ENCODE results near the gene DUSP12.

DNA sequence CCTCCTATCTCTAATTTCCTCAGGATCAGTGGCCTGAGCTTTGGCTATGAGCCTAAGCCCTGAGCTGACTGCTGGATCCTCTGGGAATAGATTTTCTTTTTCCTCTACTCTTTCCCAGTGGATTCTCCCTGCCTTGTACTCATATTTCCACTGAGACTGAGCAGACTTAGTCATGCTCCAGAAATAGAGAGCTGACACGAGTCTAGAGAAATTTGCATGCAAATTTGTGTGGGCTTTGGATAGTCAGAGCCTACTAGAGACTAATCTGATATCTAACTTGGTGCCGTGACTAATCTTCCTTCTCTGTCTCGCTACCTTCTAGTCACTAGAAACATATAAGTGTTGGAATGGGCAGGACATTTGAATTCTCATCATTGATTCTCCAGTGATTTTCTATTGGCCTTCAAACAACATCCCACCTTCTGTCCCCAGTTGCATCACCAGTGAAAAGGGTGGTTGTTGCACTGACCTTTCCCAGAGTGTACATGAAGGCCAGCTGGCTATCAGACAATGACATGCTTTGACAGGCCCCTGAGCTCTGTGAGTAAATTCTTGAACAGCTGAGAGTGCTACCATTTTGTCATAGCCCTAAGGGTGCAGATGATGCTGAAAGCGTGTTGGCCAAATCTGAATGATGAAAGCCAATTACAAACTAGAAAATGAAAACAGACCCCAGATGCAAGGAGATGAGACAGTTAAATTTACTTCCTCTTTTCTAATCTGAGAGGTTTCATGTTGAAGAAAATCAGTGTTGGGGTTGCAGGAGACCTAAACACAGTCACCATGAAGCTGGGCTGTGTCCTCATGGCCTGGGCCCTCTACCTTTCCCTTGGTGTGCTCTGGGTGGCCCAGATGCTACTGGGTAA, 42.9 kb upstream of the DUSP12 start, which contains the start of gene FCRLA:
- TF ChIP-seq, protein P1, sequence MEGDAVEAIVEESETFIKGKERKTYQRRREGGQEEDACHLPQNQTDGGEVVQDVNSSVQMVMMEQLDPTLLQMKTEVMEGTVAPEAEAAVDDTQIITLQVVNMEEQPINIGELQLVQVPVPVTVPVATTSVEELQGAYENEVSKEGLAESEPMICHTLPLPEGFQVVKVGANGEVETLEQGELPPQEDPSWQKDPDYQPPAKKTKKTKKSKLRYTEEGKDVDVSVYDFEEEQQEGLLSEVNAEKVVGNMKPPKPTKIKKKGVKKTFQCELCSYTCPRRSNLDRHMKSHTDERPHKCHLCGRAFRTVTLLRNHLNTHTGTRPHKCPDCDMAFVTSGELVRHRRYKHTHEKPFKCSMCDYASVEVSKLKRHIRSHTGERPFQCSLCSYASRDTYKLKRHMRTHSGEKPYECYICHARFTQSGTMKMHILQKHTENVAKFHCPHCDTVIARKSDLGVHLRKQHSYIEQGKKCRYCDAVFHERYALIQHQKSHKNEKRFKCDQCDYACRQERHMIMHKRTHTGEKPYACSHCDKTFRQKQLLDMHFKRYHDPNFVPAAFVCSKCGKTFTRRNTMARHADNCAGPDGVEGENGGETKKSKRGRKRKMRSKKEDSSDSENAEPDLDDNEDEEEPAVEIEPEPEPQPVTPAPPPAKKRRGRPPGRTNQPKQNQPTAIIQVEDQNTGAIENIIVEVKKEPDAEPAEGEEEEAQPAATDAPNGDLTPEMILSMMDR (IDR thresholded peaks at IDR 0.05): no peak
- no peak for TF ChIP-seq POLR2A (IDR thresholded peaks at IDR 0.05)

All from adrenal gland (tissue), 5 donors.